PC-3 (cell line): ENCODE results near the gene SLC51A. TPM values are rescaled to one million over a fixed set of nuclear protein-coding genes. Genes with fewer than 3 reads are reported as not detected.

Experiments used
- ATAC-seq: fragments of 200-7000 bp; cut with Tn5 transposase; 2 replicates; pipeline ENCODE4 v1.9.1; 2020; ENCODE audit warnings: mild to moderate bottlenecking, moderate library complexity
- BruUV-seq: library from RNA; stranded (reverse); fragments of 400-500 nt; replicated peaks from 2 replicates; lab custom pipeline; 2021; lab: Mats Ljungman, UMichigan
- CTCF ChIA-PET: fragments of 300-600 bp; sonication (Branson Sonifier 250); formaldehyde crosslinking; loops from one replicate; lab custom pipeline; 2022; ENCODE audit warnings: antibody characterized with exemption; lab: Charles Lee
- POLR2A ChIA-PET: fragments of 300-600 bp; sonication (Branson Sonifier 250); formaldehyde crosslinking; loops from one replicate; lab custom pipeline; 2022; ENCODE audit warnings: antibody characterized with exemption; ENCODE audit not compliant: unreplicated experiment; lab: Charles Lee
- DNase-seq: peaks from one replicate; pipeline ENCODE4 v3.0.0-alpha.2; 2015
- H2AFZ ChIP-seq: fragments of 300-600 bp; sonication (generic); 2 replicates; pipeline ENCODE4 v1.6.0; 2016; ENCODE audit warnings: antibody characterized with exemption, low read length
- H3F3A ChIP-seq: fragments of 300-600 bp; sonication (generic); one replicate; pipeline ENCODE4 v1.6.0; 2017; ENCODE audit warnings: antibody characterized with exemption, low read length, control low read depth, mild to moderate bottlenecking; ENCODE audit not compliant: unreplicated experiment
- H3K27ac ChIP-seq: fragments of 300-600 bp; sonication (generic); 2 replicates; pipeline ENCODE4 v1.5.1; 2016; ENCODE audit warnings: mild to moderate bottlenecking, low read length
- H3K27me3 ChIP-seq: fragments of 300-600 bp; sonication (generic); 2 replicates; pipeline ENCODE4 v1.6.1; 2016; ENCODE audit warnings: low read length, mixed read lengths
- H3K36me3 ChIP-seq: fragments of 300-600 bp; sonication (generic); 2 replicates; pipeline ENCODE4 v1.6.1; 2016; ENCODE audit warnings: low read depth, mixed run types, low read length, mixed read lengths
- H3K4me1 ChIP-seq: fragments of 300-600 bp; sonication (generic); 2 replicates; pipeline ENCODE4 v1.5.1; 2016; ENCODE audit warnings: low read length; ENCODE audit not compliant: insufficient read depth
- H3K4me2 ChIP-seq: fragments of 300-600 bp; sonication (generic); 2 replicates; pipeline ENCODE4 v1.6.0; 2016; ENCODE audit warnings: low read length
- H3K4me3 ChIP-seq: fragments of 300-600 bp; sonication (generic); 2 replicates; pipeline ENCODE4 v1.5.1; 2016; ENCODE audit warnings: mild to moderate bottlenecking, low read length, mixed read lengths
- H3K79me2 ChIP-seq: fragments of 300-600 bp; sonication (generic); 2 replicates; pipeline ENCODE4 v1.6.1; 2017; ENCODE audit warnings: low read length, mixed read lengths
- H3K9ac ChIP-seq: fragments of 300-600 bp; sonication (generic); 2 replicates; pipeline ENCODE4 v1.6.0; 2016; ENCODE audit warnings: mild to moderate bottlenecking, low read length
- H3K9me2 ChIP-seq: fragments of 300-600 bp; sonication (generic); replicated peaks from 2 replicates; pipeline ENCODE4 v1.6.1; 2016; ENCODE audit warnings: mixed run types, low read length, mixed read lengths
- H3K9me3 ChIP-seq: fragments of 300-600 bp; sonication (generic); 2 replicates; pipeline ENCODE4 v1.6.1; 2016; ENCODE audit warnings: low read length, mixed read lengths
- H4K20me1 ChIP-seq: fragments of 300-600 bp; sonication (generic); 2 replicates; pipeline ENCODE4 v1.6.1; 2016; ENCODE audit warnings: low read length, mixed read lengths
- CTCF ChIP-seq: fragments of 300-600 bp; sonication (generic); conservative IDR thresholded peaks from 2 replicates; pipeline ENCODE4 v1.5.1; 2017; ENCODE audit warnings: antibody characterized with exemption, low read depth, mild to moderate bottlenecking, low read length
- EZH2 ChIP-seq: fragments of 300-600 bp; sonication (generic); IDR thresholded peaks from one replicate; pipeline ENCODE4 v1.6.1; 2017; ENCODE audit warnings: antibody characterized with exemption, mild to moderate bottlenecking, low read length; ENCODE audit not compliant: unreplicated experiment
- EZH2phosphoT487 ChIP-seq: fragments of 300-600 bp; sonication (generic); IDR thresholded peaks from 2 replicates; pipeline ENCODE4 v1.6.1; 2018; ENCODE audit warnings: mild to moderate bottlenecking, antibody characterized with exemption, low read length, borderline replicate concordance
- intact Hi-C: fragments of 100-400 bp; cut with micrococcal nuclease; formaldehyde crosslinking; loops from 2 replicates; pipeline ENCODE4 v1.9.0; 2023
- total RNA-seq: library from RNA; depleted of rRNA; stranded (reverse); fragments of >200 nt; gene quantifications from 2 replicates; pipeline ENCODE4 v1.2.3, GENCODE V29; 2014

The SLC51A gene
- total RNA-seq, 1 experiment from 2014 or later: 9.7 TPM

GRCh38 chr3:196254376-196255283 is 38.3 kb downstream of the SLC51A start:
- intact Hi-C loops: loop anchor here (10.0 kb wide), 2 partner anchors 180 to 430 kb away; partner anchors contain the start of gene UBXN7
- Histone ChIP-seq H3K4me1 (no peaks in the 10 kb centered on the region), H3K9me3 (no peaks in the 10 kb centered on the region), H3K27ac (no peak overlapping the region), H3K9me2 (no peaks in the 10 kb centered on the region), H3K36me3 (peaks cover 24% of the 10 kb centered on the region; the same call in 1 of the 2 replicates), H3K79me2 (no peaks in the 10 kb centered on the region), H3F3A (no peaks in the 10 kb centered on the region), H2AFZ (no peak overlapping the region), H3K9ac (no peak overlapping the region), H3K4me2 (no peak overlapping the region), H3K4me3 (no peak overlapping the region), H4K20me1 (no peaks in the 10 kb centered on the region), H3K27me3 (no peaks in the 10 kb centered on the region)
- no peak for DNase-seq
- BruUV-seq: TSS peak; percentile 12
- no peak for ATAC-seq
- no peak for TF ChIP-seq EZH2phosphoT487
- no peak for TF ChIP-seq EZH2
- TF ChIP-seq CTCF: no peak
- ChIA-PET CTCF (no interaction called here), POLR2A (no interaction called here)

GRCh38 chr3:196255776-196256175 is 39.4 kb downstream of the SLC51A start:
- peaks cover 26% of the 10 kb centered on the region; the same call in 1 of the 2 replicates for H3K36me3 ChIP-seq
- H3K27ac ChIP-seq: no peak overlapping the region
- no peak for DNase-seq
- H3F3A ChIP-seq: no peaks in the 10 kb centered on the region
- H3K9me2 ChIP-seq: no peaks in the 10 kb centered on the region
- no peaks in the 10 kb centered on the region for H3K27me3 ChIP-seq
- H3K79me2 ChIP-seq: no peaks in the 10 kb centered on the region
- no peak overlapping the region for H3K4me3 ChIP-seq
- H4K20me1 ChIP-seq: no peaks in the 10 kb centered on the region
- no peak for ATAC-seq
- BruUV-seq: no TSS peak
- CTCF ChIA-PET: no interaction called here
- no peak overlapping the region for H3K4me2 ChIP-seq
- no peaks in the 10 kb centered on the region for H3K9me3 ChIP-seq
- no peaks in the 10 kb centered on the region for H3K4me1 ChIP-seq
- TF ChIP-seq CTCF (no peak), EZH2 (no peak), EZH2phosphoT487 (no peak)
- intact Hi-C loops: loop anchor here (10.0 kb wide), 2 partner anchors 179 to 429 kb away; partner anchors contain the start of gene UBXN7
- H2AFZ ChIP-seq: no peak overlapping the region
- POLR2A ChIA-PET: no interaction called here
- no peak overlapping the region for H3K9ac ChIP-seq

- no peak overlapping the region for H3K9ac ChIP-seq
- CTCF ChIA-PET: no interaction called here
- H3K4me1 ChIP-seq: no peaks in the 10 kb centered on the region
- POLR2A ChIA-PET: no interaction called here
- intact Hi-C loops: no loop called here
- no peak for ATAC-seq
- H3K4me3 ChIP-seq: no peak overlapping the region
- no peak for DNase-seq
- H3K9me3 ChIP-seq: no peaks in the 10 kb centered on the region
- BruUV-seq: no TSS peak
- TF ChIP-seq EZH2: no peak
- no peak for TF ChIP-seq EZH2phosphoT487
- TF ChIP-seq CTCF: no peak
- H3F3A ChIP-seq: no peaks in the 10 kb centered on the region
- peaks cover 17% of the 10 kb centered on the region; the same call in 1 of the 2 replicates for H3K36me3 ChIP-seq
- H3K4me2 ChIP-seq: no peak overlapping the region
- no peak overlapping the region for H2AFZ ChIP-seq
- H3K27me3 ChIP-seq: no peaks in the 10 kb centered on the region
- H3K27ac ChIP-seq: no peak overlapping the region
- peaks cover 3% of the 10 kb centered on the region; the same call in 1 of the 2 replicates for H3K79me2 ChIP-seq
- H4K20me1 ChIP-seq: no peaks in the 10 kb centered on the region
- H3K9me2 ChIP-seq: no peaks in the 10 kb centered on the region
These were observed 44.5 kb downstream of the SLC51A start for GRCh38 chr3:196260784-196261183.
